Measurements from ENCODE around the gene LMBRD2. TPM values are rescaled to one million over a fixed set of nuclear protein-coding genes. Genes with fewer than 3 reads are reported as not detected.
A peak's percentile ranks its signal among the peaks of the same experiment; 100 is the strongest.

The LMBRD2 gene
- total and polyA plus RNA-seq, 9 of the 15 experiments (the other 6 are each of a cell fraction or from before 2014, with no cell fraction given), result 2.1 to 24.2 (median 10.6) TPM

DNA sequence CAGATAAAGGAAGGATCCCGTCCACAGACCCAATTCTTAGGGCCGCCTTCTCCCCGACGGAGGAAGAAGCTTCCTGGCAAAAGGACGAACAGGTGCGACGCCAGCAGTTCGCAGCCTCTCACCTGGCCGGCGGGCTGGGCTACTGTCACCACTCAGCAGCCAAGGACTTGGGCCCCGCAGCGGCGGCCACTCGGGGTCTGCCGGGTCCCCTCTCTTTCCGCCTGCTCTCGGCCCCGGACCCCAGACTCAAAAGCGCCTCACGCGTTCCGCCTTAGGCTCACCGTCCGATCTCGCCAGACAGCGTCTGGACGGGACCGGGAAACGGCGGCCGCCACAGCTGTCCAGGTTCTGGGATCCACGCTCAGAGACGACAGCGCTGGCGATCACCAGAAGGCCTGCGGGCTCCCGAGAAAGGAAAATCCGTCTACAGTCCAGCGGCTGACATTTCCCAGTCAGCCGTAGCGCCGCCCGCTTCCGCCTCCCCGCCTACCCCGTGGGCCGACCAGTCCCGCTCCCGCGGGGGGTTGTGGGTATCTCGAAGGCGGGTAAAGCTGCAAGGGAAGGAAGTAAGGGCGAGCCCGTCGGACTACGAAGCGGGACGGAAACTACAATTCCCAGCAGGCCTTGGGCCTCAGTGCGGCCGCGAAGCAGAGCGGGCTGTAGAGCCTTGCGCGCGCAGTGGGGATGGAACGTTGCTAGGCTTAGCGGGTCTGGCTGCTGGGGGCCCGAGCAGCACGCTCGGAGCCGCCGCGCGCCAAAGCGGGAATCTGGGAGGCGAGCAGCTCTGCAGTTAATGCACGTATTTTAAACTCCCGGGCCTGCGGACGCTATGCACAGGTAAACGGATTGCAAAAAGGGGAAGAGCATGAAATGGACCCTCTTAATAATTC, at the start of gene LMBRD2, which contains the start of gene SKP2 (continued):
- TF ChIP-seq, protein P1, sequence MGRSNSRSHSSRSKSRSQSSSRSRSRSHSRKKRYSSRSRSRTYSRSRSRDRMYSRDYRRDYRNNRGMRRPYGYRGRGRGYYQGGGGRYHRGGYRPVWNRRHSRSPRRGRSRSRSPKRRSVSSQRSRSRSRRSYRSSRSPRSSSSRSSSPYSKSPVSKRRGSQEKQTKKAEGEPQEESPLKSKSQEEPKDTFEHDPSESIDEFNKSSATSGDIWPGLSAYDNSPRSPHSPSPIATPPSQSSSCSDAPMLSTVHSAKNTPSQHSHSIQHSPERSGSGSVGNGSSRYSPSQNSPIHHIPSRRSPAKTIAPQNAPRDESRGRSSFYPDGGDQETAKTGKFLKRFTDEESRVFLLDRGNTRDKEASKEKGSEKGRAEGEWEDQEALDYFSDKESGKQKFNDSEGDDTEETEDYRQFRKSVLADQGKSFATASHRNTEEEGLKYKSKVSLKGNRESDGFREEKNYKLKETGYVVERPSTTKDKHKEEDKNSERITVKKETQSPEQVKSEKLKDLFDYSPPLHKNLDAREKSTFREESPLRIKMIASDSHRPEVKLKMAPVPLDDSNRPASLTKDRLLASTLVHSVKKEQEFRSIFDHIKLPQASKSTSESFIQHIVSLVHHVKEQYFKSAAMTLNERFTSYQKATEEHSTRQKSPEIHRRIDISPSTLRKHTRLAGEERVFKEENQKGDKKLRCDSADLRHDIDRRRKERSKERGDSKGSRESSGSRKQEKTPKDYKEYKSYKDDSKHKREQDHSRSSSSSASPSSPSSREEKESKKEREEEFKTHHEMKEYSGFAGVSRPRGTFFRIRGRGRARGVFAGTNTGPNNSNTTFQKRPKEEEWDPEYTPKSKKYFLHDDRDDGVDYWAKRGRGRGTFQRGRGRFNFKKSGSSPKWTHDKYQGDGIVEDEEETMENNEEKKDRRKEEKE (IDR thresholded peaks at IDR 0.05; ENCODE audit: borderline replicate concordance in 1 of 2, control insufficient read depth in 1 of 2, low read depth in 2 of 2, low read length in 1 of 2), result peak in 1 of 2 experiments; percentile 70; a peak in 1 of 4 replicates
- TF ChIP-seq ZFX (CRISPR knock-in tag; IDR thresholded peaks at IDR 0.05) (peak; percentile 81), ZBTB17 (CRISPR knock-in tag; IDR thresholded peaks at IDR 0.05) (peak; percentile 90), JUNB (CRISPR knock-in tag; conservative IDR thresholded peaks at IDR 0.05) (no peak), TBP (optimal IDR thresholded peaks at IDR 0.05; ENCODE audit: low read depth, low read length) (peak; percentile 82), ZNF3 (CRISPR knock-in tag; IDR thresholded peaks at IDR 0.05) (no peak), GTF2F1 (IDR thresholded peaks at IDR 0.05; ENCODE audit: low read depth, low read length) (peak; percentile 70; the same call in 1 of the 2 replicates)
- TF ChIP-seq, protein P2, sequence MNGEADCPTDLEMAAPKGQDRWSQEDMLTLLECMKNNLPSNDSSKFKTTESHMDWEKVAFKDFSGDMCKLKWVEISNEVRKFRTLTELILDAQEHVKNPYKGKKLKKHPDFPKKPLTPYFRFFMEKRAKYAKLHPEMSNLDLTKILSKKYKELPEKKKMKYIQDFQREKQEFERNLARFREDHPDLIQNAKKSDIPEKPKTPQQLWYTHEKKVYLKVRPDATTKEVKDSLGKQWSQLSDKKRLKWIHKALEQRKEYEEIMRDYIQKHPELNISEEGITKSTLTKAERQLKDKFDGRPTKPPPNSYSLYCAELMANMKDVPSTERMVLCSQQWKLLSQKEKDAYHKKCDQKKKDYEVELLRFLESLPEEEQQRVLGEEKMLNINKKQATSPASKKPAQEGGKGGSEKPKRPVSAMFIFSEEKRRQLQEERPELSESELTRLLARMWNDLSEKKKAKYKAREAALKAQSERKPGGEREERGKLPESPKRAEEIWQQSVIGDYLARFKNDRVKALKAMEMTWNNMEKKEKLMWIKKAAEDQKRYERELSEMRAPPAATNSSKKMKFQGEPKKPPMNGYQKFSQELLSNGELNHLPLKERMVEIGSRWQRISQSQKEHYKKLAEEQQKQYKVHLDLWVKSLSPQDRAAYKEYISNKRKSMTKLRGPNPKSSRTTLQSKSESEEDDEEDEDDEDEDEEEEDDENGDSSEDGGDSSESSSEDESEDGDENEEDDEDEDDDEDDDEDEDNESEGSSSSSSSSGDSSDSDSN (IDR thresholded peaks at IDR 0.05; ENCODE audit: borderline replicate concordance in 1 of 2, low read depth in 2 of 2, low read length in 2 of 2), result no peak
- TF ChIP-seq, protein P3, sequence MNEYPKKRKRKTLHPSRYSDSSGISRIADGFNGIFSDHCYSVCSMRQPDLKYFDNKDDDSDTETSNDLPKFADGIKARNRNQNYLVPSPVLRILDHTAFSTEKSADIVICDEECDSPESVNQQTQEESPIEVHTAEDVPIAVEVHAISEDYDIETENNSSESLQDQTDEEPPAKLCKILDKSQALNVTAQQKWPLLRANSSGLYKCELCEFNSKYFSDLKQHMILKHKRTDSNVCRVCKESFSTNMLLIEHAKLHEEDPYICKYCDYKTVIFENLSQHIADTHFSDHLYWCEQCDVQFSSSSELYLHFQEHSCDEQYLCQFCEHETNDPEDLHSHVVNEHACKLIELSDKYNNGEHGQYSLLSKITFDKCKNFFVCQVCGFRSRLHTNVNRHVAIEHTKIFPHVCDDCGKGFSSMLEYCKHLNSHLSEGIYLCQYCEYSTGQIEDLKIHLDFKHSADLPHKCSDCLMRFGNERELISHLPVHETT (CRISPR knock-in tag; conservative IDR thresholded peaks at IDR 0.05 in 1 of 2, IDR thresholded peaks at IDR 0.05 in 1 of 2), result no peak
- TF ChIP-seq, protein P4, sequence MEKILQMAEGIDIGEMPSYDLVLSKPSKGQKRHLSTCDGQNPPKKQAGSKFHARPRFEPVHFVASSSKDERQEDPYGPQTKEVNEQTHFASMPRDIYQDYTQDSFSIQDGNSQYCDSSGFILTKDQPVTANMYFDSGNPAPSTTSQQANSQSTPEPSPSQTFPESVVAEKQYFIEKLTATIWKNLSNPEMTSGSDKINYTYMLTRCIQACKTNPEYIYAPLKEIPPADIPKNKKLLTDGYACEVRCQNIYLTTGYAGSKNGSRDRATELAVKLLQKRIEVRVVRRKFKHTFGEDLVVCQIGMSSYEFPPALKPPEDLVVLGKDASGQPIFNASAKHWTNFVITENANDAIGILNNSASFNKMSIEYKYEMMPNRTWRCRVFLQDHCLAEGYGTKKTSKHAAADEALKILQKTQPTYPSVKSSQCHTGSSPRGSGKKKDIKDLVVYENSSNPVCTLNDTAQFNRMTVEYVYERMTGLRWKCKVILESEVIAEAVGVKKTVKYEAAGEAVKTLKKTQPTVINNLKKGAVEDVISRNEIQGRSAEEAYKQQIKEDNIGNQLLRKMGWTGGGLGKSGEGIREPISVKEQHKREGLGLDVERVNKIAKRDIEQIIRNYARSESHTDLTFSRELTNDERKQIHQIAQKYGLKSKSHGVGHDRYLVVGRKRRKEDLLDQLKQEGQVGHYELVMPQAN (IDR thresholded peaks at IDR 0.05; ENCODE audit: borderline replicate concordance), result peak; percentile 17
- TF ChIP-seq, protein P5, sequence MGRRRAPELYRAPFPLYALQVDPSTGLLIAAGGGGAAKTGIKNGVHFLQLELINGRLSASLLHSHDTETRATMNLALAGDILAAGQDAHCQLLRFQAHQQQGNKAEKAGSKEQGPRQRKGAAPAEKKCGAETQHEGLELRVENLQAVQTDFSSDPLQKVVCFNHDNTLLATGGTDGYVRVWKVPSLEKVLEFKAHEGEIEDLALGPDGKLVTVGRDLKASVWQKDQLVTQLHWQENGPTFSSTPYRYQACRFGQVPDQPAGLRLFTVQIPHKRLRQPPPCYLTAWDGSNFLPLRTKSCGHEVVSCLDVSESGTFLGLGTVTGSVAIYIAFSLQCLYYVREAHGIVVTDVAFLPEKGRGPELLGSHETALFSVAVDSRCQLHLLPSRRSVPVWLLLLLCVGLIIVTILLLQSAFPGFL (CRISPR knock-in tag; IDR thresholded peaks at IDR 0.05), result peak; percentile 83; the same call in 1 of the 2 replicates
- TF ChIP-seq, protein P6, sequence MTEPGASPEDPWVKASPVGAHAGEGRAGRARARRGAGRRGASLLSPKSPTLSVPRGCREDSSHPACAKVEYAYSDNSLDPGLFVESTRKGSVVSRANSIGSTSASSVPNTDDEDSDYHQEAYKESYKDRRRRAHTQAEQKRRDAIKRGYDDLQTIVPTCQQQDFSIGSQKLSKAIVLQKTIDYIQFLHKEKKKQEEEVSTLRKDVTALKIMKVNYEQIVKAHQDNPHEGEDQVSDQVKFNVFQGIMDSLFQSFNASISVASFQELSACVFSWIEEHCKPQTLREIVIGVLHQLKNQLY (CRISPR knock-in tag; conservative IDR thresholded peaks at IDR 0.05), result no peak
